GM12872 (cell line): Measurements from ENCODE around the gene HSD17B3.

Experiments
- TF ChIP-seq, protein P1 (sequence below): IDR thresholded peaks from 3 replicates; pipeline ENCODE4 v1.5.1; 2011; ENCODE audit warnings: low read depth, mild to moderate bottlenecking, low read length, moderate library complexity; ENCODE audit not compliant: insufficient read depth

HSD17B3 gene

GRCh38 chr9:96302021-96302420, at the start of gene HSD17B3:
HSD17B3 (minus strand) TSS chr9:96302176; CDS start chr9:96302104, 72 bp downstream.
- TF ChIP-seq, protein P1, sequence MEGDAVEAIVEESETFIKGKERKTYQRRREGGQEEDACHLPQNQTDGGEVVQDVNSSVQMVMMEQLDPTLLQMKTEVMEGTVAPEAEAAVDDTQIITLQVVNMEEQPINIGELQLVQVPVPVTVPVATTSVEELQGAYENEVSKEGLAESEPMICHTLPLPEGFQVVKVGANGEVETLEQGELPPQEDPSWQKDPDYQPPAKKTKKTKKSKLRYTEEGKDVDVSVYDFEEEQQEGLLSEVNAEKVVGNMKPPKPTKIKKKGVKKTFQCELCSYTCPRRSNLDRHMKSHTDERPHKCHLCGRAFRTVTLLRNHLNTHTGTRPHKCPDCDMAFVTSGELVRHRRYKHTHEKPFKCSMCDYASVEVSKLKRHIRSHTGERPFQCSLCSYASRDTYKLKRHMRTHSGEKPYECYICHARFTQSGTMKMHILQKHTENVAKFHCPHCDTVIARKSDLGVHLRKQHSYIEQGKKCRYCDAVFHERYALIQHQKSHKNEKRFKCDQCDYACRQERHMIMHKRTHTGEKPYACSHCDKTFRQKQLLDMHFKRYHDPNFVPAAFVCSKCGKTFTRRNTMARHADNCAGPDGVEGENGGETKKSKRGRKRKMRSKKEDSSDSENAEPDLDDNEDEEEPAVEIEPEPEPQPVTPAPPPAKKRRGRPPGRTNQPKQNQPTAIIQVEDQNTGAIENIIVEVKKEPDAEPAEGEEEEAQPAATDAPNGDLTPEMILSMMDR: no peak

DNA sequence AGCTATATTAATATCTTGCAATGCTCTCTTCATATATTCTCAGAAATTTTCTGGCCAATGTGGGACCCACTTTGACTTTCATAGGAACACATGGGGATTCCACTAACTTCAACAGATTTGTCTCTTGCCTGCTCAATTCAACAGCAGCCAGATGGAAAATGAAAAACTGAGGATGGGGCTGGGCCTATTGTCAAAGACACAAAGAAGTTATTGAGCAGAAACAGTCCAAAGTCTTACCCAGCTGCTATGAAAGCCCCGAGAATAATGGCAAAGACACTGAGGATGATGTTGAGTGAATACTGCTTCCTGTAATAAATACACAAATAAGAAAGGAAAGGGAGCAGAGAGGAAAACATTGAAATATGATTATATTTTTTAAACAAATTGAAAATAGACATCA, 48.9 kb upstream of the HSD17B3 start:
- TF ChIP-seq, protein P1: no peak

DNA sequence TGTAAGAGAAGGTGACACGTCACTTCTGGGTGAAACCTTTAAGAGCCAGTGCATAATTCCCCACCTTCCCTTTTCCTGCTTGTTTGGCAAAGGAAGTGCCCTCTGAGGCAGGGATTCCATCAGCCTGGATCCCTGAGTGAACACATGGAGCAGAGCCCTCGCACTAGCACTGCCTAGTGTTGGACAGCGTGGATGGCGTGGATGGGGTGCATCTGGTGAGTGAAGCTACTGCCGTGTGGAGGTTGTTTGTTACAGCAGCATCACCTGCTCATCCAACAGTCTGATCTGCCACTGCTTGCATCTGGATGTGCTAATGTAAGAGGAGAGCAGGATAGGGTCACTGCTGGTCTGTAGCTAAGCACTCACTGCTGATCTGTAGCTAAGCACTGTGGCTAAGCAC, 46.3 kb upstream of the HSD17B3 start:
- TF ChIP-seq, protein P1: no peak

- TF ChIP-seq, protein P1: no peak
Observed at GRCh38 chr9:96345551-96345950, 43.6 kb upstream of the HSD17B3 start.

GRCh38 chr9:96344458-96345180, 42.6 kb upstream of the HSD17B3 start:
- TF ChIP-seq, protein P1: no peak

- TF ChIP-seq, protein P1: no peak
Observed at GRCh38 chr9:96343515-96344360, 41.8 kb upstream of the HSD17B3 start.

GRCh38 chr9:96342571-96343245, 40.7 kb upstream of the HSD17B3 start:
- TF ChIP-seq, protein P1: no peak
